ENCODE data around the gene BMERB1. TPM values are rescaled to one million over a fixed set of nuclear protein-coding genes. Genes with fewer than 3 reads are reported as not detected.

BMERB1 gene
- total RNA-seq, 4 donors from 2014 or later = 7.4 to 20.4 (median 10.6) TPM

DNA sequence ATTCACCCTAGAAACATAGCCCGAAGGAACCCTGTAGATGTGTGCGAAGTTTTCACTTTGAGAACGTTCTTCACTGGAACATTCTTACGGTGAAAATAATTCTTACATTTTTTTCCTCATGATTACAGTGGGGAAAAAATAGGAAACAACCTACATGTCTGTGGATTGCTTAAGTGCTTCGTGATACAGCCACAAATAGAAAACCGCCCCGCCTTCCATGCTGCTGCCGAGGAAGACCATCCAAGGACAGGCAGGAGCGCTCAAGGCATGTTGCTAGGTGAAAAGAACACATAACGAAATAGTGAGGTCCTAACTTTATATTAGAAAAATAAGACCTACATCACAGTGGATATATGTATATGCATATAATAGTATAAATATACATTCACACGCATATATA lies 78.8 kb downstream of the BMERB1 start:
- intact Hi-C loops (cut with DNase I; ENCODE audit: low total_unique reads) = no loop called here
- no peak overlapping the region for H3K4me3 ChIP-seq (ENCODE audit: low read depth, poor library complexity, severe bottlenecking)
- no peak for TF ChIP-seq POLR2A (IDR thresholded peaks at IDR 0.05)
- no peak for TF ChIP-seq CTCF (IDR thresholded peaks at IDR 0.05)
- no peak for DNase-seq (ENCODE audit: low spot score in 2 of 2)
- 90 to 94% methylated on average over 11 of the region's 11 CpGs for WGBS, 2 donors

GRCh38 chr16:15515992-15516391 lies 81.6 kb downstream of the BMERB1 start:
- WGBS, 2 donors = 96 to 99% methylated on average over 4 of the region's 4 CpGs
- intact Hi-C loops (cut with DNase I; ENCODE audit: low total_unique reads) = no loop called here
- no peak for TF ChIP-seq POLR2A (IDR thresholded peaks at IDR 0.05)
- TF ChIP-seq CTCF (IDR thresholded peaks at IDR 0.05) = no peak
- DNase-seq (ENCODE audit: low spot score in 2 of 2) = no peak
- no peak overlapping the region for H3K4me3 ChIP-seq (ENCODE audit: low read depth, poor library complexity, severe bottlenecking)

DNA sequence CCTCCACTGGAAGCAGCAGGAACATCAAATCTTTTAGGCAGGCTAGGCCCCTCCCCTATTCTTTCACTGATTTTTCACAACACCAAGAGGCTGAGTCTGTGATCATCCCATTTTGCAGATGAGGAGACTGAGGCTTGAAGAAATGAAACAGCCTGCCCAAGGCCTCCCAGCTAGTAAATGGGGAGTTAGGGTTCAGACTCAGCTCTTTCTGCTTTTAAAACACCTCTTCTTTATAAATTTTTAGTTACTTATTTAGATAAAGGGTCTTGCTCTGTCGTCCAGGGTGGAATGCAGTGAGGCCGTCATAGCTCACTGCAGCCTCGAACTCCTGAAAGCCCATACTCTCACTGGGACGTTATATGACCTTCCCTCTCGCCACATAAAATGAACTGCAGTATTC lies 82.2 kb downstream of the BMERB1 start:
- no peak overlapping the region for H3K4me3 ChIP-seq (ENCODE audit: low read depth, poor library complexity, severe bottlenecking)
- WGBS, 2 donors = 95 to 99% methylated on average over 5 of the region's 5 CpGs
- intact Hi-C loops (cut with DNase I; ENCODE audit: low total_unique reads) = no loop called here
- TF ChIP-seq CTCF (IDR thresholded peaks at IDR 0.05) (no peak), POLR2A (IDR thresholded peaks at IDR 0.05) (no peak)
- DNase-seq (ENCODE audit: low spot score in 2 of 2) = no peak

- intact Hi-C loops (cut with DNase I; ENCODE audit: low total_unique reads) = no loop called here
- no peak for DNase-seq (ENCODE audit: low spot score in 2 of 2)
- no peak overlapping the region for H3K4me3 ChIP-seq (ENCODE audit: low read depth, poor library complexity, severe bottlenecking)
- TF ChIP-seq CTCF (IDR thresholded peaks at IDR 0.05) (peak in 1 of 3 donors; percentile 56), POLR2A (IDR thresholded peaks at IDR 0.05) (no peak)
- WGBS, 2 donors = 91 to 94% methylated on average over 3 of the region's 3 CpGs
Measured at GRCh38 chr16:15517743-15518377, 83.5 kb downstream of the BMERB1 start.

GRCh38 chr16:15518381-15519351 lies 84.3 kb downstream of the BMERB1 start:
- H3K4me3 ChIP-seq (ENCODE audit: low read depth, poor library complexity, severe bottlenecking) = no peak overlapping the region
- no peak for TF ChIP-seq POLR2A (IDR thresholded peaks at IDR 0.05)
- intact Hi-C loops (cut with DNase I; ENCODE audit: low total_unique reads) = no loop called here
- DNase-seq (ENCODE audit: low spot score in 2 of 2) = no peak
- WGBS, 2 donors = 49 to 50% methylated on average over 12 of the region's 12 CpGs

DNA sequence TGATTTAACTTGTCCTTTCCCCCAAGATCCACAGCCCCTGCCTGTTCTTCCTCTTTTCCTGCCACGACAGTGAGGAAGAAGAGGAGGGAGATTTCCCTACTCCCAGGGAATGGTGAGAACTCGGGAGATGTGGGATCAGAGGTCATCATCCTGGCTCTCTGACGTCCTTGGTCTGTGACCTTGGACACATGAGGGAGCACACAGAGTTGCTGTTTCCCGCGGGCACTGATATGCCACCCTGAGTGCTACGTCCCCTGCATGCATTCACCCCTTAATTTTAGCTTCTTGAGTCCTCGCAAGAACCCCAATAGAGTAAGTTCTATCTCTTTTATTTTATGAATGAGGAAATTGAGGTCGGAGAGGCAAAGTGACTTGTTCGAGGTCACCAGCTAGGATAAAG lies 85.4 kb downstream of the BMERB1 start:
- intact Hi-C loops (cut with DNase I; ENCODE audit: low total_unique reads) = no loop called here
- WGBS, 2 donors = 84 to 90% methylated on average over 9 of the region's 9 CpGs
- TF ChIP-seq CTCF (IDR thresholded peaks at IDR 0.05) (no peak), POLR2A (IDR thresholded peaks at IDR 0.05) (no peak)

More for the DNA sequence above, 85.4 kb downstream of the BMERB1 start:
- DNase-seq (ENCODE audit: low spot score in 2 of 2) = no peak
- no peak overlapping the region for H3K4me3 ChIP-seq (ENCODE audit: low read depth, poor library complexity, severe bottlenecking)
